ENCODE data around the gene RAB28. TPM values are rescaled to one million over a fixed set of nuclear protein-coding genes. Genes with fewer than 3 reads are reported as not detected.

RAB28 gene
- total RNA-seq, 1 experiment from 2014 or later: 12.1 TPM

GRCh38 chr4:13355111-13355880 lies 128.8 kb downstream of the RAB28 start:
- H3K9me2 ChIP-seq (ENCODE audit: insufficient read depth): no peaks in the 10 kb centered on the region
- H3K79me2 ChIP-seq (ENCODE audit: insufficient read depth, low read length): no peaks in the 10 kb centered on the region
- H3K9ac ChIP-seq (ENCODE audit: low read length): no peak overlapping the region
- H3K4me2 ChIP-seq (ENCODE audit: low read length): no peak overlapping the region
- TF ChIP-seq YY1 (IDR thresholded peaks at IDR 0.05; ENCODE audit: extremely low read depth, insufficient replicate concordance, low read depth, low read length) (no peak), REST (IDR thresholded peaks at IDR 0.05; ENCODE audit: low read depth) (no peak), SRF (IDR thresholded peaks at IDR 0.05; ENCODE audit: low read depth) (no peak), ATF3 (IDR thresholded peaks at IDR 0.05) (no peak), RAD21 (IDR thresholded peaks at IDR 0.05; ENCODE audit: low read depth) (no peak), TCF7L2 (IDR thresholded peaks at IDR 0.05; ENCODE audit: borderline replicate concordance, extremely low read depth, insufficient read depth, insufficient read length) (no peak), ELF1 (IDR thresholded peaks at IDR 0.05; ENCODE audit: borderline replicate concordance, low read depth) (no peak), FOSL1 (IDR thresholded peaks at IDR 0.05; ENCODE audit: low read depth) (no peak), EZH2phosphoT487 (IDR thresholded peaks at IDR 0.05; ENCODE audit: borderline replicate concordance) (no peak), POLR2AphosphoS5 (IDR thresholded peaks at IDR 0.05; ENCODE audit: low read depth, low read length) (no peak), CBX3 (IDR thresholded peaks at IDR 0.05; ENCODE audit: low read depth) (no peak), CEBPB (IDR thresholded peaks at IDR 0.05; ENCODE audit: low read depth) (no peak), EGR1 (IDR thresholded peaks at IDR 0.05; ENCODE audit: low read depth) (no peak), EZH2 (IDR thresholded peaks at IDR 0.05) (no peak), SIN3A (IDR thresholded peaks at IDR 0.05; ENCODE audit: low read depth) (no peak), SP1 (IDR thresholded peaks at IDR 0.05; ENCODE audit: low read depth) (no peak), JUND (IDR thresholded peaks at IDR 0.05) (no peak), CTCF (IDR thresholded peaks at IDR 0.05 in 2 of 3, conservative IDR thresholded peaks at IDR 0.05 in 1 of 3; ENCODE audit: borderline replicate concordance in 1 of 3, insufficient read depth in 1 of 3, low read depth in 2 of 3, low read length in 2 of 3) (no peak), ZNF274 (IDR thresholded peaks at IDR 0.05; ENCODE audit: low read depth, low read length) (no peak), ZFX (IDR thresholded peaks at IDR 0.05) (no peak)
- H3K27me3 ChIP-seq (ENCODE audit: insufficient read depth, low read length): no peaks in the 10 kb centered on the region
- no TSS peak for BruUV-seq (replicated peaks)
- no peaks in the 10 kb centered on the region for H4K20me1 ChIP-seq (ENCODE audit: insufficient read depth)
- no peak overlapping the region for H2AFZ ChIP-seq (ENCODE audit: low read depth, low read length, poor library complexity, severe bottlenecking)
- intact Hi-C loops (cut with micrococcal nuclease): loop anchor here (5.0 kb wide), 1 partner anchor 567 kb away; no protein-coding TSS in a partner anchor
- H3K27ac ChIP-seq (ENCODE audit: low read depth, low read length): no peak overlapping the region
- ChIA-PET CTCF (no interaction called here), RAD21 (ENCODE audit: low non-redundant PET in 1 of 2, low total read pairs in 2 of 2, uncharacterized antibody in 2 of 2, unreplicated experiment in 2 of 2) (no interaction called here), POLR2A (no interaction called here)
- H3K9me3 ChIP-seq (ENCODE audit: control insufficient read depth in 1 of 2, insufficient read depth in 1 of 2, low read depth in 1 of 2, low read length in 2 of 2): no peaks in the 10 kb centered on the region
- no peaks in the 10 kb centered on the region for H3K36me3 ChIP-seq (ENCODE audit: control insufficient read depth in 1 of 2, insufficient read depth in 2 of 2, low read length in 2 of 2)
- DNase-seq (ENCODE audit: low read depth, low spot score) (no peak), ATAC-seq (no peak)
- no peaks in the 10 kb centered on the region for H3K4me1 ChIP-seq (ENCODE audit: control insufficient read depth in 1 of 2, insufficient read depth in 2 of 2, low read length in 2 of 2)
- H3K4me3 ChIP-seq (replicated peaks in 1 of 2; ENCODE audit: low read depth in 1 of 2, low read length in 2 of 2): no peak overlapping the region

All from HCT116 (cell line).